IPS DF 6.9 (cell line): ENCODE data around the gene EPHB1.

ENCODE experiments used
- DNase-seq: peaks from one replicate; pipeline ENCODE4 v3.0.0-alpha.2; 2013; ENCODE audit warnings: low read depth, low spot score
- H3K27ac ChIP-seq: one replicate; pipeline ENCODE4 v1.5.1; 2013; ENCODE audit warnings: low read length, control low read depth
- H3K27me3 ChIP-seq: 2 replicates; pipeline ENCODE4 v1.6.1; 2013; ENCODE audit warnings: mild to moderate bottlenecking, low read length; ENCODE audit not compliant: control insufficient read depth, insufficient read depth
- H3K36me3 ChIP-seq: 2 replicates; pipeline ENCODE4 v1.6.1; 2013; ENCODE audit warnings: low read length; ENCODE audit not compliant: control insufficient read depth, insufficient read depth
- H3K4me1 ChIP-seq: 2 replicates; pipeline ENCODE4 v1.6.1; 2013; ENCODE audit warnings: low read length; ENCODE audit not compliant: control insufficient read depth, insufficient read depth
- H3K4me3 ChIP-seq: 2 replicates; pipeline ENCODE4 v1.5.1; 2013; ENCODE audit warnings: mild to moderate bottlenecking, low read length
- H3K9me3 ChIP-seq: 2 replicates; pipeline ENCODE4 v1.6.1; 2013; ENCODE audit warnings: low read length, inconsistent platforms; ENCODE audit not compliant: control insufficient read depth, insufficient read depth
- WGBS: extraction: QIAGEN DNeasy Blood & Tissue Kit; methylation state at CpG from one replicate; pipeline ENCODE4 v1.1.7; 2013; ENCODE audit warnings: mixed read lengths, missing lambda C conversion rate; ENCODE audit not compliant: insufficient read length, insufficient coverage; 5-methylcytosine and 5-hydroxymethylcytosine counted together

EPHB1 gene

GRCh38 chr3:135178566-135178965 is 383.5 kb downstream of the EPHB1 start:
- H3K4me1 ChIP-seq, result no peaks in the 10 kb centered on the region; the same call in 1 of the 2 replicates
- no peak overlapping the region for H3K27ac ChIP-seq
- no peak overlapping the region for H3K4me3 ChIP-seq
- H3K36me3 ChIP-seq, result no peaks in the 10 kb centered on the region
- DNase-seq, result no peak
- H3K27me3 ChIP-seq, result no peaks in the 10 kb centered on the region
- no CpG with 5 or more reads among the region's 2 CpGs for WGBS
- no peaks in the 10 kb centered on the region; the same call in 1 of the 2 replicates for H3K9me3 ChIP-seq

DNA sequence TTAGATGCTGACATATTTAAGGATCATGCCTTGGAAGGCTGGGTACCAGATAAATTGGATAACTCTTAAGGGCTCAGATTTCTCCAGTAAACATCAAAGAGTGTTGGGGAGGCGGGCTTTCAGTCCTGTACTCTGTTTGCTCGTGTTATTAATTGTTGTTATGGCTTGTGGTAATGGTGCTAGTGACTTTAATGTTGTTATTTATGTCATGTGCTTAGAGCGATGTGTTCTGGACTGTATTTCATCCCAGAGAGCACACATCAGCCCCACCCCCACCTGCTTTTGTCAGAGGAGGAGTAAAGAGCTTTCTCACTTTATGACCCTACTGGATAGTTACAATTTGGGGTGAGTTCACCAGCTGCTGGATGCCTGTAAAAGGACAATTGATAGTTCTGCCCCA is 386.3 kb downstream of the EPHB1 start:
- no peak for DNase-seq
- Histone ChIP-seq H3K4me3 (no peak overlapping the region), H3K36me3 (no peaks in the 10 kb centered on the region), H3K9me3 (no peaks in the 10 kb centered on the region; the same call in 1 of the 2 replicates), H3K4me1 (no peaks in the 10 kb centered on the region; the same call in 1 of the 2 replicates), H3K27me3 (no peaks in the 10 kb centered on the region), H3K27ac (no peak overlapping the region)
- no CpG with 5 or more reads among the region's 3 CpGs for WGBS

- no peak overlapping the region for H3K27ac ChIP-seq
- H3K27me3 ChIP-seq, result no peaks in the 10 kb centered on the region
- WGBS, result 100% methylated on average over 1 of the region's 3 CpGs
- no peaks in the 10 kb centered on the region; the same call in 1 of the 2 replicates for H3K9me3 ChIP-seq
- H3K4me3 ChIP-seq, result no peak overlapping the region
- H3K36me3 ChIP-seq, result no peaks in the 10 kb centered on the region
- no peaks in the 10 kb centered on the region; the same call in 1 of the 2 replicates for H3K4me1 ChIP-seq
- DNase-seq, result no peak
These were observed 387.4 kb downstream of the EPHB1 start for GRCh38 chr3:135182364-135182998.

- H3K4me1 ChIP-seq, result peaks cover 3% of the 10 kb centered on the region; the same call in 1 of the 2 replicates
- H3K36me3 ChIP-seq, result no peaks in the 10 kb centered on the region
- no peaks in the 10 kb centered on the region for H3K27me3 ChIP-seq
- no peaks in the 10 kb centered on the region for H3K9me3 ChIP-seq
- no peak overlapping the region for H3K4me3 ChIP-seq
- no peak for DNase-seq
- WGBS, result no CpG with 5 or more reads among the region's 2 CpGs
- H3K27ac ChIP-seq, result no peak overlapping the region
These were observed 395.6 kb downstream of the EPHB1 start for GRCh38 chr3:135190658-135191057.

- no CpG with 5 or more reads among the region's 4 CpGs for WGBS
- H3K9me3 ChIP-seq, result no peaks in the 10 kb centered on the region
- H3K4me3 ChIP-seq, result no peak overlapping the region
- H3K27ac ChIP-seq, result no peak overlapping the region
- DNase-seq, result no peak
- H3K4me1 ChIP-seq, result peaks cover 3% of the 10 kb centered on the region; the same call in 1 of the 2 replicates
- no peaks in the 10 kb centered on the region for H3K27me3 ChIP-seq
- no peaks in the 10 kb centered on the region for H3K36me3 ChIP-seq
These were observed 396.6 kb downstream of the EPHB1 start for GRCh38 chr3:135191708-135192107.

DNA sequence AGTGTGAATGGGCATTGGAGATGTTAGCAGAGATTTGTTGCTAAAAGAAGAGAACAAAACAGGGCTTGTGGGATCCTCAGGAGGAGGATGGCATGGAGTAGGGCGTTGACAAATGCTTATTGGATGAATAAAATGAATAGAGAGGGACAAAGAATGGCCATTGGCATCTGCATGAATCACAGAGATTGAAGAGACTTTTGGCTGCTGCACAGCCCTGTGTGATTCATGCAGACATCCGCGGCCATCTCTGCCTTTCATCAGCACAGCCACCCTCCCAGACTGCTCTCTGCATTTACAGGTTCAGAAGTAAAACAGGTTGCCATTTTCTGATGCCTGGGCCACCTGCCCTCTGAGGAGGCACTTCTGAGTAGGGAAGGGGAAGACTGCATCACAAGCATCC is 397.9 kb downstream of the EPHB1 start:
- H3K27me3 ChIP-seq, result no peaks in the 10 kb centered on the region
- H3K36me3 ChIP-seq, result no peaks in the 10 kb centered on the region
- no peak overlapping the region for H3K27ac ChIP-seq
- DNase-seq, result no peak
- no peak overlapping the region for H3K4me3 ChIP-seq
- WGBS, result no CpG with 5 or more reads among the region's 3 CpGs
- H3K4me1 ChIP-seq, result peaks cover 3% of the 10 kb centered on the region; the same call in 1 of the 2 replicates
- no peaks in the 10 kb centered on the region for H3K9me3 ChIP-seq

GRCh38 chr3:135197246-135197645 is 402.2 kb downstream of the EPHB1 start:
- DNase-seq, result no peak
- no peaks in the 10 kb centered on the region for H3K27me3 ChIP-seq

GRCh38 chr3:135197856-135198255 is 402.8 kb downstream of the EPHB1 start:
- H3K4me1 ChIP-seq, result no peaks in the 10 kb centered on the region
- H3K9me3 ChIP-seq, result no peaks in the 10 kb centered on the region
- H3K4me3 ChIP-seq, result no peak overlapping the region
- DNase-seq, result no peak
- no peaks in the 10 kb centered on the region for H3K27me3 ChIP-seq
- H3K27ac ChIP-seq, result no peak overlapping the region
- WGBS, result no CpG with 5 or more reads among the region's 3 CpGs
- no peaks in the 10 kb centered on the region for H3K36me3 ChIP-seq

More at GRCh38 chr3:135197246-135197645, 402.2 kb downstream of the EPHB1 start:
- H3K4me3 ChIP-seq, result no peak overlapping the region
- H3K27ac ChIP-seq, result no peak overlapping the region
- H3K36me3 ChIP-seq, result no peaks in the 10 kb centered on the region
- no CpG with 5 or more reads among the region's 3 CpGs for WGBS
- no peaks in the 10 kb centered on the region for H3K4me1 ChIP-seq
- H3K9me3 ChIP-seq, result no peaks in the 10 kb centered on the region

GRCh38 chr3:135199137-135199536 is 404.1 kb downstream of the EPHB1 start:
- DNase-seq, result no peak
- no peaks in the 10 kb centered on the region for H3K9me3 ChIP-seq
- WGBS, result no CpG with 5 or more reads among the region's 2 CpGs
- H3K27ac ChIP-seq, result no peak overlapping the region
- no peaks in the 10 kb centered on the region for H3K4me1 ChIP-seq
- H3K4me3 ChIP-seq, result no peak overlapping the region
- no peaks in the 10 kb centered on the region for H3K27me3 ChIP-seq
- no peaks in the 10 kb centered on the region for H3K36me3 ChIP-seq

DNA sequence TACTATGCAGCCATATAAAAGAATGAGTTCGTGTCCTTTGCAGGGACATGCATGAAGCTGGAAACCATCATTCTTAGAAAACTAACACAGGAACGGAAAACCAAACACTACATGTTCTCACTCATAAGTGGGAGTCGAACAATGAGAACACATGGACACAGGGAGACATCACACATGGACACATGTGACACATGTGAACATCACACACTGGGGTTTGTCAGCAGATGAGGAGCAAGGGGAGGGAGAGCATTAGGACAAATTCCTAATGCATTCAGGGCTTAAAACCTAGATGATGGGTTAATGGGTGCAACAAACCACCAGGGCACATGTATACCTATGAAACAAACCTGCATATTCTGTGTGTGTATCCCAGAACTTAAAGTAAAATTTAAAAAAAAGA is 408.0 kb downstream of the EPHB1 start:
- no CpG with 5 or more reads among the region's 3 CpGs for WGBS

DNA sequence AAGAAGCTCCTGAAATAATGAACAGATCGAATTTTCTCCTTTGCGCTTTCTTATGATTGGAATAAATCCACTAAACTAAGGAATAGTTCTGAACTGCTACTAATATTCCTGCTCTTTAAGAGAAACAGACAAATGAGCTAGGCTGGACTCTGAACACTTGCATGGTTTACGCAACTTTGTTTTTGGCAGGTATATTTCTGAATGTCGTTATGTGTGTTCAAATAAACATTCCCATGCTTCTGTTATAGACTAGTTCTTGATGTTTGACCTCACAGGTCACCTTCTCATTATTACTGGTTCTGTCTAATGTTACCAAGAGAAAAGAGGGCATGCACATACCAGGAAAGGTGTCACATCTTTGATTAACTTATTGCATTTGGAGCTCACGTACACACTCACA is 418.2 kb downstream of the EPHB1 start:
- no peaks in the 10 kb centered on the region for H3K9me3 ChIP-seq

More for the DNA sequence above, 408.0 kb downstream of the EPHB1 start:
- no peak overlapping the region for H3K4me3 ChIP-seq
- no peaks in the 10 kb centered on the region for H3K9me3 ChIP-seq
- H3K27ac ChIP-seq, result no peak overlapping the region
- DNase-seq, result no peak
- no peaks in the 10 kb centered on the region for H3K4me1 ChIP-seq
- no peaks in the 10 kb centered on the region for H3K27me3 ChIP-seq
- no peaks in the 10 kb centered on the region for H3K36me3 ChIP-seq

More for the DNA sequence above, 418.2 kb downstream of the EPHB1 start:
- DNase-seq, result no peak
- H3K4me1 ChIP-seq, result peaks cover 3% of the 10 kb centered on the region
- no CpG with 5 or more reads among the region's 5 CpGs for WGBS
- no peaks in the 10 kb centered on the region for H3K36me3 ChIP-seq
- H3K27me3 ChIP-seq, result no peaks in the 10 kb centered on the region
- no peak overlapping the region for H3K27ac ChIP-seq
- H3K4me3 ChIP-seq, result no peak overlapping the region
